Stimulated activated CD4-positive, alpha-beta T cell treated with anti-CD3 and anti-CD28 coated beads, Interleukin-2, amount 100 ng/mL, for 48 hours (primary cell): ENCODE data around the gene CDK10.

Source experiments
- DNase-seq, 2 donors: peaks; one replicate each; pipeline ENCODE4 v3.0.0-alpha.2; 2020

Gene CDK10

DNA sequence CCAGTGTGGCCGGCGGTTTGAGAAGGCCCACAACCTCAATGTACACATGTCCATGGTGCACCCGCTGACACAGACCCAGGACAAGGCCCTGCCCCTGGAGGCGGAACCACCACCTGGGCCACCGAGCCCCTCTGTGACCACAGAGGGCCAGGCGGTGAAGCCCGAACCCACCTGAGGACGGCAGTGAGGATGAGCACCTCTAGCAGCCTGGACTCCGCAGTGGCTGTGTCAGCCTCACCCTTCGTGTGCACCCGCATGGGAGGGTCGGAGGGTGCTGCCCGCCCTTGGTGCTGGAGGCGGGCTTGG is 51.5 kb downstream of the CDK10 start:
- no peak for DNase-seq

GRCh38 chr16:89738538-89739317 is 52.2 kb downstream of the CDK10 start:
- no peak for DNase-seq

- DNase-seq: no peak
Measured at GRCh38 chr16:89739383-89739782, 52.9 kb downstream of the CDK10 start.

- DNase-seq: no peak
Measured at GRCh38 chr16:89741342-89742014, 55.0 kb downstream of the CDK10 start.

DNA sequence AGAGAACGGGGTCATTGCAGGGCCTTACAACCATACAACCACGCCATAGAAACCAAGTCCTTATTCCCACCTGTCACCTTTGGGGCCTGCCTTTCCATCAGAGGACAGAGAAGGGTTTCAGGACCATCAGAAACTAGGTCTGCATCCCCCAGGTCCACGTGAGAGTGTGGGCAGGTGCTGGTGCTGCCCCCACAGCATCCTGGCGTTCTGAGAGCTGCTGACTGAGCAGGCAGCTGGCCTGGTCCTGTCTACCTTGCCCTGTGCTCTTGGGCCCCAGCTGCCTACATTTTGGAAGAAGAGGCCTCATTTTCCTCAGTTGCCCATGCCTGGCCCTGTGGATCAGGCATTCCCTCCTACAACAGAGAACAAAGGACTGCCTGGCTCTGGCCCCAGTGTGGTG is 56.5 kb downstream of the CDK10 start:
- no peak for DNase-seq

DNA sequence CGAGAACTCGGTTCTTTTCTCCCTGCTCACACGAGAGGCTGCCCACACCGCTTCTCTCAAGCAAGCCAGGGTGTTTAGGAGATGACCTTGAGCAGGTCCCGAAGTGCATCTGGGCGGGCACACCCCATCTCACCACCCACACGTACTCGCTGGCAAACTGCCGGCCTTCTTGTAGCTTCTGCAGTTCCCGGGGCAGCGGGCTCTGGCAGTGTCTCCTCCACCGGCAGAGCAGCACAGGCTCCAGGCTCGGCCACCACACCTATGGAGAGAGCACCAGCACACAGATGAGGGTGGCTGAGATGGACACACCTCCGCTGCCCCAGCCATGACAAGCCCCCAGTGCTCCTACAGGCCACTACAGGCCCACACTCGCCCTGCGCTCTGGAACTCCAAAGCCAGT is 58.3 kb downstream of the CDK10 start:
- DNase-seq: no peak
